ENCODE measurements around the gene TALDO1. TPM values are rescaled to one million over a fixed set of nuclear protein-coding genes. Genes with fewer than 3 reads are reported as not detected.

Gene TALDO1
- total RNA-seq, 1 experiment from 2014 or later = 268 TPM

DNA sequence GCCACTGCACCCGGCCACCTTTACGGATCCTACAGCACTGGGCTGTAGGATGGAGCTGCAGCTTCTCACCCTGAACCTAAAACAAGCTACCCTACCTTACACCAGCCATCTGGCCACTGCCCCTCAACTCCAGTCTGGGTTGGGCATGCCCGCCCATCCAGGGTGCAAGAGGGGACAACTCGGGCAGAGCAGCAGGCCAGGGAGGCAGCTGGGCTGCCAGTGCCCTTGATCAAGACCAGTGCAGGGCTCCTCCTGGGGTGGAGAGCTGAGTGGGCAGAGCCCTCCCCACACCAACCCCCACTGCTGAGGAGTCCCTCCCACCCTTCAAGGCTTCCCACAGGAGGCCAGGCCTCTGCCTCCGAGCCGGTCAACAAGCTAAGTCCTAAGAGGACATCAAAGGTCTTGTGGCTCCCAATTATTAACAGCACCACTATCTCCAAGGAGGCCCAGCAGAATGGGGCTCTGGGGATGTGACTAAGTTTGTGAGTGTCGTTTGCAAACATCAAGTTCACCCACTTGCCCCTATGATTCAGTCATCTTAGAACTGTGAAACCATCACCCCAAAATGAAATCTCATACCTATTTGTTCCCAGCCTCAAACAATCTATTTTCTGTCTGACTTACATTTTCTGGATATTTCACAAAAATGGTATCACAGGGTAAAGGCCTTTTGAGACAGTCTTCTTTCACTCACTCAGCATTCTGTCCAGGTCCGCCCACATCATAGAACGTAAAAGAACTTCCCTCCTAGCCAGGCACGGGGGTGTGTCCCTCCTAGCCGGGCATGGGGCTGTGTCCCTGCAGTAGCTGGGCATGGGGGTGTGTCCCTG lies 19.1 kb downstream of the TALDO1 start:
- H3K36me3 Mint-ChIP-seq (ENCODE audit: insufficient read depth in 1 of 3, low read depth in 3 of 3) = peaks cover 20 to 68% (median 61%) of the 10 kb centered on the region in 3 experiments; a peak in 6 of 7 replicates

More for the DNA sequence above, 19.1 kb downstream of the TALDO1 start:
- Histone ChIP-seq H4K5ac (ENCODE audit: insufficient read length, low read depth, low read length) (no peak overlapping the region), H2BK12ac (ENCODE audit: insufficient read length, low read depth, low read length) (no peak overlapping the region), H4K91ac (ENCODE audit: insufficient read length, low read depth, low read length) (no peak overlapping the region), H4K20me1 (ENCODE audit: control insufficient read depth, insufficient read depth, insufficient read length) (no peaks in the 10 kb centered on the region), H2BK20ac (ENCODE audit: low read depth, low read length, poor library complexity, severe bottlenecking) (no peak overlapping the region), H3K4ac (ENCODE audit: low read depth, low read length) (no peak overlapping the region), H2BK15ac (ENCODE audit: low read depth, low read length) (no peak overlapping the region), H3K79me2 (ENCODE audit: insufficient read depth, low read length) (no peaks in the 10 kb centered on the region), H3K9me3 (ENCODE audit: control insufficient read depth, low read depth, low read length) (no peaks in the 10 kb centered on the region), H3K9ac (ENCODE audit: extremely low read depth, insufficient read length, low read length) (no peak overlapping the region), H3T11ph (ENCODE audit: low read length) (no peak overlapping the region), H3K79me1 (ENCODE audit: insufficient read depth, low read depth, low read length, poor library complexity, severe bottlenecking) (no peaks in the 10 kb centered on the region), H3K56ac (ENCODE audit: insufficient read length, low read depth, low read length) (no peak overlapping the region), H3K18ac (ENCODE audit: insufficient read length, low read depth, low read length) (no peak overlapping the region), H2BK5ac (ENCODE audit: insufficient read length, low read length) (no peak overlapping the region), H3K27me3 (ENCODE audit: insufficient read depth, low read length) (no peaks in the 10 kb centered on the region), H3K4me1 (ENCODE audit: insufficient read depth, low read length) (no peaks in the 10 kb centered on the region), H3K4me2 (ENCODE audit: insufficient read depth, insufficient read length, low read length) (no peak overlapping the region), H3K23ac (ENCODE audit: insufficient read length, low read depth, low read length) (no peak overlapping the region), H3K14ac (ENCODE audit: insufficient read depth, low read length) (no peak overlapping the region; the same call in 1 of the 2 replicates), H2AFZ (ENCODE audit: low read length) (no peak overlapping the region), H3K27ac (ENCODE audit: insufficient read length, low read depth, low read length) (no peak overlapping the region), H3K23me2 (ENCODE audit: insufficient read length, low read depth, low read length, poor library complexity, severe bottlenecking) (no peaks in the 10 kb centered on the region), H2AK5ac (ENCODE audit: insufficient read length, low read length) (no peak overlapping the region), H2BK120ac (ENCODE audit: low read depth, low read length, poor library complexity, severe bottlenecking) (no peak overlapping the region), H4K8ac (replicated peaks; ENCODE audit: insufficient read length, low read depth, low read length) (no peak overlapping the region)
- no CpG with 5 or more reads among the region's 11 CpGs for WGBS (ENCODE audit: extremely low coverage, insufficient read length, low lambda C conversion rate)
- Mint-ChIP-seq H3K27me3 (ENCODE audit: low read depth) (no peaks in the 10 kb centered on the region), H3K4me1 (peaks cover 11 to 15% of the 10 kb centered on the region in 2 experiments), H3K4me3 (no peak overlapping the region), H3K9me3 (no peaks in the 10 kb centered on the region), H3K27ac (peak overlapping the region in 1 of 3 experiments; percentile 47; a peak in 3 of 7 replicates)
- no peak for DNase-seq
- TF ChIP-seq, protein P1, sequence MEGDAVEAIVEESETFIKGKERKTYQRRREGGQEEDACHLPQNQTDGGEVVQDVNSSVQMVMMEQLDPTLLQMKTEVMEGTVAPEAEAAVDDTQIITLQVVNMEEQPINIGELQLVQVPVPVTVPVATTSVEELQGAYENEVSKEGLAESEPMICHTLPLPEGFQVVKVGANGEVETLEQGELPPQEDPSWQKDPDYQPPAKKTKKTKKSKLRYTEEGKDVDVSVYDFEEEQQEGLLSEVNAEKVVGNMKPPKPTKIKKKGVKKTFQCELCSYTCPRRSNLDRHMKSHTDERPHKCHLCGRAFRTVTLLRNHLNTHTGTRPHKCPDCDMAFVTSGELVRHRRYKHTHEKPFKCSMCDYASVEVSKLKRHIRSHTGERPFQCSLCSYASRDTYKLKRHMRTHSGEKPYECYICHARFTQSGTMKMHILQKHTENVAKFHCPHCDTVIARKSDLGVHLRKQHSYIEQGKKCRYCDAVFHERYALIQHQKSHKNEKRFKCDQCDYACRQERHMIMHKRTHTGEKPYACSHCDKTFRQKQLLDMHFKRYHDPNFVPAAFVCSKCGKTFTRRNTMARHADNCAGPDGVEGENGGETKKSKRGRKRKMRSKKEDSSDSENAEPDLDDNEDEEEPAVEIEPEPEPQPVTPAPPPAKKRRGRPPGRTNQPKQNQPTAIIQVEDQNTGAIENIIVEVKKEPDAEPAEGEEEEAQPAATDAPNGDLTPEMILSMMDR (conservative IDR thresholded peaks at IDR 0.05) = no peak

Measured in H9 (cell line).